ENCODE measurements around the gene SLC2A6.
"Not testable (repeated sequence)": the region's sequence is repeated elsewhere in the genome, so short reads cannot be mapped to it uniquely, and the experiment has no call there.

DNA sequence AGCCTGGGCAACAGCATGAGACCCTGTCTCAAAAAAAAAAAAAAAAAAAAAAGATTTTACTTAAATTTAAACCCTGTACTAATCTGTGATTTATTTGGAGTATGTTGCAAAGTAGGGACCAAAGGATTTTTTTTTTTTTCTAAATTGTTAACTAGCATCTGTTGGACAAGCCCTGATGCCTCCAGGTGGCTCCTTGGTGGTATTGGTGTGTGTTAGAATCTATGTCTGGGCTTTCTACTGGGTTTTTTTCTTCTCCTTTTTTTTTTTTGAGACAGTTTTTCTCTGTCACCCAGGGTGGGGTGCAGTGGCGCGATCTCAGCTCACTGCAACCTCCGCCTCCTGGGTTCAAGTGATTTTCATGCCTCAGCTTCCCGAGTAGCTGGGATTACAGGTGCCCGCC lies 27.0 kb downstream of the SLC2A6 start:
- TF ChIP-seq CTCF (IDR thresholded peaks at IDR 0.05 in 2 of 3, conservative IDR thresholded peaks at IDR 0.05 in 1 of 3; ENCODE audit: borderline replicate concordance in 1 of 3, insufficient read depth in 1 of 3, low read depth in 2 of 3, low read length in 2 of 3); EZH2 (IDR thresholded peaks at IDR 0.05); MAX (IDR thresholded peaks at IDR 0.05); REST (IDR thresholded peaks at IDR 0.05; ENCODE audit: low read depth); SP1 (IDR thresholded peaks at IDR 0.05; ENCODE audit: low read depth); POLR2A (IDR thresholded peaks at IDR 0.05; ENCODE audit: borderline replicate concordance, extremely low read depth, insufficient read depth, insufficient read length); CEBPB (IDR thresholded peaks at IDR 0.05; ENCODE audit: low read depth); SRF (IDR thresholded peaks at IDR 0.05; ENCODE audit: low read depth); EZH2phosphoT487 (IDR thresholded peaks at IDR 0.05; ENCODE audit: borderline replicate concordance); ZFX (IDR thresholded peaks at IDR 0.05): not testable (repeated sequence)

Data from HCT116 (cell line).